Measurements from ENCODE around the gene SLC9C2. TPM values are rescaled to one million over a fixed set of nuclear protein-coding genes. Genes with fewer than 3 reads are reported as not detected.

Gene SLC9C2
- total and polyA plus RNA-seq, 2 donors from 2014 or later, result 0.52 to 0.72 TPM

GRCh38 chr1:173554089-173554488, 48.8 kb downstream of the SLC9C2 start:
- DNase-seq, result no peak
- no peak overlapping the region for H3K9ac ChIP-seq (ENCODE audit: low read length in 3 of 3)
- intact Hi-C loops (cut with DNase I), result no loop called here
- H3K4me1 ChIP-seq (ENCODE audit: control insufficient read depth in 2 of 3, insufficient read depth in 2 of 3, low read depth in 1 of 3, low read length in 3 of 3), result no peaks in the 10 kb centered on the region
- no peak for TF ChIP-seq CTCF (IDR thresholded peaks at IDR 0.05; ENCODE audit: borderline replicate concordance, extremely low read depth, insufficient read depth)
- no peaks in the 10 kb centered on the region for H3K36me3 ChIP-seq (ENCODE audit: control insufficient read depth in 2 of 3, insufficient read depth in 3 of 3, low read length in 3 of 3)
- H3K4me3 ChIP-seq (ENCODE audit: low read length in 3 of 3), result no peak overlapping the region
- H3K27ac ChIP-seq (ENCODE audit: low read depth in 2 of 2, low read length in 2 of 2), result no peak overlapping the region
- no peaks in the 10 kb centered on the region for H3K27me3 ChIP-seq (ENCODE audit: control insufficient read depth, insufficient read depth, low read length)
- H3K9me3 ChIP-seq (ENCODE audit: control insufficient read depth in 2 of 3, insufficient read depth in 1 of 3, low read length in 3 of 3), result no peaks in the 10 kb centered on the region
- FAIRE-seq, result no peak

- H3K27ac ChIP-seq (ENCODE audit: low read depth in 2 of 2, low read length in 2 of 2), result no peak overlapping the region
- H3K4me1 ChIP-seq (ENCODE audit: control insufficient read depth in 2 of 3, insufficient read depth in 2 of 3, low read depth in 1 of 3, low read length in 3 of 3), result no peaks in the 10 kb centered on the region
- no peaks in the 10 kb centered on the region for H3K36me3 ChIP-seq (ENCODE audit: control insufficient read depth in 2 of 3, insufficient read depth in 3 of 3, low read length in 3 of 3)
- FAIRE-seq, result no peak
- H3K4me3 ChIP-seq (ENCODE audit: low read length in 3 of 3), result no peak overlapping the region
- intact Hi-C loops (cut with DNase I), result no loop called here
- no peaks in the 10 kb centered on the region for H3K9me3 ChIP-seq (ENCODE audit: control insufficient read depth in 2 of 3, insufficient read depth in 1 of 3, low read length in 3 of 3)
- TF ChIP-seq CTCF (IDR thresholded peaks at IDR 0.05; ENCODE audit: borderline replicate concordance, extremely low read depth, insufficient read depth), result no peak
- no peak overlapping the region for H3K9ac ChIP-seq (ENCODE audit: low read length in 3 of 3)
- H3K27me3 ChIP-seq (ENCODE audit: control insufficient read depth, insufficient read depth, low read length), result no peaks in the 10 kb centered on the region
- DNase-seq, result no peak
Measured at GRCh38 chr1:173553312-173553711, 49.6 kb downstream of the SLC9C2 start.

- H3K9me3 ChIP-seq (ENCODE audit: control insufficient read depth in 2 of 3, insufficient read depth in 1 of 3, low read length in 3 of 3), result no peaks in the 10 kb centered on the region
- no peak overlapping the region for H3K4me3 ChIP-seq (ENCODE audit: low read length in 3 of 3)
- H3K9ac ChIP-seq (ENCODE audit: low read length in 3 of 3), result no peak overlapping the region
- DNase-seq (no peak), FAIRE-seq (no peak)
- H3K4me1 ChIP-seq (ENCODE audit: control insufficient read depth in 2 of 3, insufficient read depth in 2 of 3, low read depth in 1 of 3, low read length in 3 of 3), result no peaks in the 10 kb centered on the region
- TF ChIP-seq CTCF (IDR thresholded peaks at IDR 0.05; ENCODE audit: borderline replicate concordance, extremely low read depth, insufficient read depth), result no peak
- no peak overlapping the region for H3K27ac ChIP-seq (ENCODE audit: low read depth in 2 of 2, low read length in 2 of 2)
- H3K36me3 ChIP-seq (ENCODE audit: control insufficient read depth in 2 of 3, insufficient read depth in 3 of 3, low read length in 3 of 3), result no peaks in the 10 kb centered on the region
- intact Hi-C loops (cut with DNase I), result no loop called here
- no peaks in the 10 kb centered on the region for H3K27me3 ChIP-seq (ENCODE audit: control insufficient read depth, insufficient read depth, low read length)
Measured at GRCh38 chr1:173551699-173552098, 51.2 kb downstream of the SLC9C2 start.

GRCh38 chr1:173549813-173550212, 53.1 kb downstream of the SLC9C2 start:
- no peak overlapping the region for H3K27ac ChIP-seq (ENCODE audit: low read depth in 2 of 2, low read length in 2 of 2)
- H3K4me3 ChIP-seq (ENCODE audit: low read length in 3 of 3), result no peak overlapping the region
- DNase-seq (no peak), FAIRE-seq (no peak)
- H3K27me3 ChIP-seq (ENCODE audit: control insufficient read depth, insufficient read depth, low read length), result no peaks in the 10 kb centered on the region
- no peak for TF ChIP-seq CTCF (IDR thresholded peaks at IDR 0.05; ENCODE audit: borderline replicate concordance, extremely low read depth, insufficient read depth)
- no peak overlapping the region for H3K9ac ChIP-seq (ENCODE audit: low read length in 3 of 3)
- H3K4me1 ChIP-seq (ENCODE audit: control insufficient read depth in 2 of 3, insufficient read depth in 2 of 3, low read depth in 1 of 3, low read length in 3 of 3), result no peaks in the 10 kb centered on the region
- no peaks in the 10 kb centered on the region for H3K9me3 ChIP-seq (ENCODE audit: control insufficient read depth in 2 of 3, insufficient read depth in 1 of 3, low read length in 3 of 3)
- H3K36me3 ChIP-seq (ENCODE audit: control insufficient read depth in 2 of 3, insufficient read depth in 3 of 3, low read length in 3 of 3), result no peaks in the 10 kb centered on the region
- intact Hi-C loops (cut with DNase I), result no loop called here

Data from kidney (tissue), 14 donors.